Amniotic epithelial cell (primary cell): ENCODE results near the gene MAL.
"Not testable (repeated sequence)": the region's sequence is repeated elsewhere in the genome, so short reads cannot be mapped to it uniquely, and the experiment has no call there.

Source experiments
- DNase-seq: peaks from one replicate; pipeline ENCODE4 v3.0.0-alpha.2; 2010; ENCODE audit warnings: low read depth

MAL gene

GRCh38 chr2:95032868-95033603 lies 7.5 kb downstream of the MAL start:
- DNase-seq: no peak

GRCh38 chr2:95034221-95034620 lies 8.7 kb downstream of the MAL start:
- no peak for DNase-seq

GRCh38 chr2:95034818-95035217 lies 9.3 kb downstream of the MAL start:
- DNase-seq: no peak

GRCh38 chr2:95036596-95037383 lies 11.3 kb downstream of the MAL start:
- DNase-seq: no peak

- DNase-seq: no peak
These were observed 11.9 kb downstream of the MAL start for GRCh38 chr2:95037384-95037839.

GRCh38 chr2:95037841-95038585 lies 12.5 kb downstream of the MAL start:
- DNase-seq: not testable (repeated sequence)

- no peak for DNase-seq
These were observed 13.3 kb downstream of the MAL start for GRCh38 chr2:95038635-95039298.

- DNase-seq: no peak
These were observed 13.9 kb downstream of the MAL start for GRCh38 chr2:95039363-95039762.

GRCh38 chr2:95039978-95040377 lies 14.5 kb downstream of the MAL start:
- no peak for DNase-seq

GRCh38 chr2:95040426-95040825 lies 14.9 kb downstream of the MAL start:
- no peak for DNase-seq

GRCh38 chr2:95041060-95041823 lies 15.7 kb downstream of the MAL start:
- DNase-seq: no peak

GRCh38 chr2:95041824-95042442 lies 16.4 kb downstream of the MAL start:
- no peak for DNase-seq

- no peak for DNase-seq
These were observed 17.2 kb downstream of the MAL start for GRCh38 chr2:95042472-95043271.

- peak; percentile 5 for DNase-seq
These were observed 18.0 kb downstream of the MAL start for GRCh38 chr2:95043300-95044093.

GRCh38 chr2:95044601-95045000 lies 19.1 kb downstream of the MAL start:
- no peak for DNase-seq

GRCh38 chr2:95046371-95047112 lies 21.0 kb downstream of the MAL start:
- DNase-seq: no peak

- no peak for DNase-seq
These were observed 22.4 kb downstream of the MAL start for GRCh38 chr2:95047629-95048510.
